PC-9 (cell line): Measurements from ENCODE around the gene LRRK1.

Experiments used
- EZH2 ChIP-seq: fragments of 200-600 bp; sonication (generic); IDR thresholded peaks from 2 replicates; pipeline ENCODE4 v1.8.0; 2017; ENCODE audit warnings: antibody characterized with exemption, low read depth
- TF ChIP-seq, protein P1 (sequence below): fragments of 200-600 bp; sonication (generic); conservative IDR thresholded peaks from 2 replicates; pipeline ENCODE4 v1.6.1; 2017; ENCODE audit warnings: mixed run types, antibody characterized with exemption, mild to moderate bottlenecking, moderate library complexity

DNA sequence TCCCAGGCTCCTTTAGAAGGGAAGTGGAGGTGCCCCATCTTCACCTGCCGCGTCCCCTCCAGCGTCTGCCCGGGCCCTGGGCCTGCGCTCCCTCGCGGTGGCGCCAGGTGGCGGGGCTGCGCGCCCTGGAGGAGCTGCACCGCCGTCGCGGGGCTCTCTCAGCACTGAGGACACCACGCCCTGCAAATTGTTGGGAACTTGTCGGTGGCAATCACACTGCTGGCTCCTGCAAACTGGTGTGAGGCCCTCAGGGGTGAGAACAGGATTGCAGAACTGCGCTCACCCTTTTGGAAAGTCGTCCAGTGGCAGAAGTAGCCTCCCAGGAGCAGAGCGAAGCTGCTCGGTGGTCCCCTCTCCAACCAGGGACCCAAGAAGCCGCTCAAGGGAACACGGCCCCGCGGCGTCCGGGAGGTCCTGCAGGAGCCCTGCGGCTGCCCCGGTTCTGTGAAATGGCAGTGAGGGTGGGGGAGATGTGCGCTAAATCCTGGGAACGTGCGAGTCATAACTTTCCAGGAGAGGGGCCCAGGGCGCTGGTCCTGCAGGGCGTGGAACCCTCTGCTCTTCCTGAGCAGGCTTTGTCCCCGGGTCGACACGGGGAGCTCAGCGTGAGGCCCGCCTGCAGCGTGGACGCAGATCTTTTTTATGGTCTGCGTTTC is 995 bp upstream of the LRRK1 start:
- TF ChIP-seq, protein P1, sequence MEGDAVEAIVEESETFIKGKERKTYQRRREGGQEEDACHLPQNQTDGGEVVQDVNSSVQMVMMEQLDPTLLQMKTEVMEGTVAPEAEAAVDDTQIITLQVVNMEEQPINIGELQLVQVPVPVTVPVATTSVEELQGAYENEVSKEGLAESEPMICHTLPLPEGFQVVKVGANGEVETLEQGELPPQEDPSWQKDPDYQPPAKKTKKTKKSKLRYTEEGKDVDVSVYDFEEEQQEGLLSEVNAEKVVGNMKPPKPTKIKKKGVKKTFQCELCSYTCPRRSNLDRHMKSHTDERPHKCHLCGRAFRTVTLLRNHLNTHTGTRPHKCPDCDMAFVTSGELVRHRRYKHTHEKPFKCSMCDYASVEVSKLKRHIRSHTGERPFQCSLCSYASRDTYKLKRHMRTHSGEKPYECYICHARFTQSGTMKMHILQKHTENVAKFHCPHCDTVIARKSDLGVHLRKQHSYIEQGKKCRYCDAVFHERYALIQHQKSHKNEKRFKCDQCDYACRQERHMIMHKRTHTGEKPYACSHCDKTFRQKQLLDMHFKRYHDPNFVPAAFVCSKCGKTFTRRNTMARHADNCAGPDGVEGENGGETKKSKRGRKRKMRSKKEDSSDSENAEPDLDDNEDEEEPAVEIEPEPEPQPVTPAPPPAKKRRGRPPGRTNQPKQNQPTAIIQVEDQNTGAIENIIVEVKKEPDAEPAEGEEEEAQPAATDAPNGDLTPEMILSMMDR, result peak; percentile 85
- TF ChIP-seq EZH2, result no peak
